GM18907 (cell line): ENCODE measurements around the gene SAFB2.

ENCODE experiments used
- ATAC-seq: cut with Tn5 transposase; IDR thresholded peaks from one replicate; pipeline ENCODE4 v1.9.1; 2021; ENCODE audit warnings: mild to moderate bottlenecking, moderate library complexity; ENCODE audit not compliant: unreplicated experiment

SAFB2 gene

DNA sequence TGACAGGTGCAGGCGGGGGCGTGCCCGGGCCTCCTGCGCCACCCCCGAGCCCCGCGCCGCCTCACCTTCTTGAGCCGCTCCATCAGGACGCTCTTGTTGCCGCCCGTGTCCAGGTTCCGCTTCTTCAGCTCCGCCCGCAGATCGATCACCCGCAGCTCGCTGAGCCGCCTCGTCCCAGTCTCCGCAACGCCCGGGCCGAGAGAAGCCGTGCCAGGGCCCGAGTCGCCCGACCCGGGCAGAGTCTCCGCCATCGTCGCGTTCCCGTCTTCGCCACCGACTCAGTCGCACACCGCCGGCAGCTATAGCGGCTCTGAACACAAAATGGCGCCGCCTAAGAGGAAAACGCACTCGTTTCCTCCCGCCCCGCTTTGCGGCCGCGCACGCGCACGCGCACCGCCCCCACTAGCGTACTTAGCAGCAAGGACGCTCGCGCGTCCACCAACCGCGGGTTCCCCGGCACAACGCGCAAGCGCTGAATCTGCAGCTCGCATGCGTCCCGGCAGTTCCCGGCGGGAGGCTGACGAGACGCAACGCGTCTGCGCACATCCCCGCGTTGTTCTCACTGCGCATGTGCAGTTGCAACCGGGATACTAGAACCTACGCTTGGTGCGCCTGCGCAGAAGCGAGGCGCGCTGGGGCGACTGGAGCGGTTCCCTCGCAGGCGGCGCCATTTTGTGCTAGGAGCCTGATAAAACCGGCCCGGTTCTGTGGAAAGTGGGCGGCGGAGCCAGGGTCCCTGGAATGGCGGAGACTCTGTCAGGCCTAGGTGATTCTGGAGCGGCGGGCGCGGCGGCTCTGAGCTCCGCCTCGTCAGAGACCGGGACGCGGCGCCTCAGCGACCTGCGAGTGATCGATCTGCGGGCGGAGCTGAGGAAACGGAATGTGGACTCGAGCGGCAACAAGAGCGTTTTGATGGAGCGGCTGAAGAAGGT lies at the start of gene SAFB2, which contains the start of gene SAFB:
Gene SAFB2 (minus strand): TSS at position 312 of the 932 bp plus-strand sequence. CDS start 61 bp downstream, at position 251.
Gene SAFB (plus strand): TSS at position 619 of the 932 bp plus-strand sequence. CDS start 123 bp downstream, at position 742.
- ATAC-seq = peak; percentile 73

- ATAC-seq = no peak
Observed at GRCh38 chr19:5671600-5671999, 49.0 kb upstream of the SAFB2 start.

GRCh38 chr19:5669212-5669611 lies 46.6 kb upstream of the SAFB2 start:
- no peak for ATAC-seq

DNA sequence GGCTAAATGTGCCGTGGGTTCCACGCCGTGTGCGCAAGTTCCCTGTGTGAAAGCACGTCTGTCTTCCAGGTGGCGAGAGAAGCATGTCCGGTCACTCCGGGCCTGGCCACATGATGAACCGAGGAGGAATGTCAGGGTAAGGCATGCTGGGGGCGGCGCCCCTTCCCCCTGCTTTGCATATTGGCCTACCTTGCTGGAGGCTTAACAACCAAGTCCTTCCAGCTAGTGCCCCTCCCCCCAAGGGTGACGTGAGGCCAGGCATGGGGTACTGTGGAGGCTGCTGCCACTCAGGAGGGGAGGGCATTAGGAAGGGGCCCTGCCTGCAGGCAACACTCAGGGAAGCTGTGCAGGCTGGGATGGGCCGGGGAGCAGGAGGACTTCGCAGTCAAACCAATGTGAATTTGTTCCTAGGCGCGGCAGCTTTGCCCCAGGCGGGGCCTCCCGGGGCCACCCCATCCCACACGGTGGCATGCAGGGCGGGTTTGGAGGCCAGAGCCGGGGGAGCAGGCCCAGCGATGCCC lies 45.2 kb upstream of the SAFB2 start:
- no peak for ATAC-seq

DNA sequence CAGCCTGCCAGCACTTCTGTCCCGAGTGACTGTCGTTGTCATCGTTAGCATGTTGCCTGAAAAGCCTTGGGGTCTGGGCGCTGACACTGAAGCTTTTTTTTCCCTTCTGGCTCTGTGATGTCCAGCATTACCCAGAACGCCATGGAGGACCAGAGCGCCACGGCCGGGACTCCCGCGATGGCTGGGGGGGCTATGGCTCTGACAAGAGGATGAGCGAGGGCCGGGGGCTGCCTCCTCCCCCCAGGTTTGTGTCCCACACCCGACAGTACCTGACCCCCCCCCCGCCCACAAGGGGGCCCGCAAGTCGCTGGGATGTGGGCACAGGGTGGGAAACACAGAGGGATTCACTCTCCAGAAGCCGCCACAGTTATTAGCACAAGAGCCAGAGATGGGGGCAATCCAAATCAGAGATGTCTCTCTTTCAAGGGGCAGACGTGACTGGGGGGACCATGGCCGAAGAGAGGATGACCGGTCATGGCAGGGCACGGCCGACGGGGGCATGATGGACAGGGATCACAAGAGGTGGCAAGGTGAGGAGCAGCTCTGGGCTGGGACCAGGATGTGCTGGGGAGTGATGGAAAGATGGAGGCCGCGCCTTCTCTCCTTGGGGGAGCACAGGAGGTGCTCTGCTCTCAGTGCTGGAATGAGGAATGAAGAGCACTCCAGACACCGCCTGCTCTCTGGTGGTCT lies 44.5 kb upstream of the SAFB2 start:
- ATAC-seq = no peak

DNA sequence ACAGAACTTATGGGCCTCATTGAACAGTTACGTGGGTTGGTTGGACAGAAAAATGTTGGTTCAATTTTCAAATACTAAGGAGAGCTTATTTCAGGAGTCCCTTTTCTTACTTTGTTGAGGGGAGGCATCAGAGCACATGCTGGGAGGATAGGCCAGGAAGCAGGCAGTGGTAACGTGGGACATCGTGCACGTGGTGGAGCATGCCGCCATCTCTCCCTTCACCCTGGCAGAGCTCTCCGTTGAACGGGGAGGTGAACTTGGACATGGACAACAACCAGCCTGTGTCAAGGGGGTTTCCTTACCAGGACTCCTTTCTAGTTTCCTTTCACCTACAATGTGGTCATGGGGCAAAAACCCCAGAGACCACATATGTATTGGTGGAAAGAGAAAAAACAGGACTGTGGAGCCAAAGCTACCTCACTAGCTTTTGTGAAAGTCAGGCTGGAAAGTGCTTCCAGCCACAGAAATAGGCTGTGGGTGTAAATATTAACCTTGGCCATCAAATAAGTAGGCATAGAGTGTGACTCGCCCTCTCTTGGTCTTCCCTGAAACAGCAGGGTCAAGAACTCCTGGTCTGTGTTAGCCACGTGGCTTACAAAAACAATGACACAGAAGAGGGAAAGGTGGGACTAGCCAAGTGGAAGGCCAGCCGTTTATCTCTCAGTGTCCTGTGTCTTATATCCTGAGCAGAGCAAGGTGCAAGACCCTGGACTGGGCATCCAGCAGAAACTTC lies 43.4 kb upstream of the SAFB2 start:
- peak; percentile 56 for ATAC-seq

DNA sequence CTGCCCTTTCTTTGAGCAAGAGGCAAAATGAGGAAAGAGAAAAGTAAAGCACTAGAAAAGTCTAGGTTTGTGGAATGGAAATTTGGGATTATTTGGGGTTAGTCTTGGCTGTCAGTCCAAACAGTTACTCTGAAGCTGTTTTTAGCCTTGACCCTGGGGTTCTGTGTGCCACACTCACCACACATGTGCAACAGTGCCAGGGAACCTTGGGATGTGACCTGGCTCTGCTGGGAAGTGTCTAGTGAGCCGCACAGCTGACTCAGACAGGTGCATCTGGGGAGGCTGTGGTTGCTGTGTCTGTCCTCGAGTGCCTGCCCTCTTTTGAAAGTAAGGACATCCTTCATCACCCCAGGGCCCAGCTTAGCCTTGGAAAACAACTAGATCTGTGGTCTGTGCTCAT lies 41.9 kb upstream of the SAFB2 start:
- ATAC-seq = no peak

DNA sequence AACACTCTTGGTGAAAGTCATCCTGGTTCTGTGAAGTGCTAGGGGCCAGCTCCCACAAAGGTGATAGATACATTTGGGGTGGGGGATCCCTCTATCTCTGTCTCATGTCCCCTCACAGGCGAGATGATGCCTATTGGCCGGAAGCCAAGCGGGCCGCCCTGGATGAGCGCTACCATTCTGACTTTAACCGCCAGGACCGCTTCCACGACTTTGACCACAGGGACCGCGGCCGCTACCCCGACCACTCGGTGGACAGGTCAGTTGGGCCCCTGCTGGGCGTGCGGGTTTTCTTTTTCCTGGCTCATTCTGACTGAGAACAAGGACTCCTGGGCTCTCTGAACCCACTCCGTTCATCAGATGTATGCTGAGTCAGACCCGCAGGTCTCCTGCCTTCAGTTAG lies 41.3 kb upstream of the SAFB2 start:
- no peak for ATAC-seq

DNA sequence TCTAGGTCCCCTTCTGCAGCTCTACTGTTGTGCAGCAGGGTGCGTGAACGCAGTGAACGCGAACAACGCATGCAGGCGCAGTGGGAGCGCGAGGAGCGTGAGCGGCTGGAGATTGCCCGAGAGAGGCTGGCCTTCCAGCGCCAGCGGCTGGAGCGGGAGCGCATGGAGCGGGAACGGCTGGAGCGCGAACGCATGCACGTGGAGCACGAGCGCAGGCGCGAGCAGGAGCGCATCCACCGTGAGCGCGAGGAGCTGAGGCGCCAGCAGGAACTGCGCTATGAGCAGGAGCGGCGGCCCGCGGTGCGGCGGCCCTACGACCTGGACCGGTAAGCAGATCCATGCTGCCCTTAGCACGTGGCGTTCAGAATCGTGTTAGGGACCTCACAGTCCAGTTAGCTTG lies 38.9 kb upstream of the SAFB2 start:
- ATAC-seq = no peak

DNA sequence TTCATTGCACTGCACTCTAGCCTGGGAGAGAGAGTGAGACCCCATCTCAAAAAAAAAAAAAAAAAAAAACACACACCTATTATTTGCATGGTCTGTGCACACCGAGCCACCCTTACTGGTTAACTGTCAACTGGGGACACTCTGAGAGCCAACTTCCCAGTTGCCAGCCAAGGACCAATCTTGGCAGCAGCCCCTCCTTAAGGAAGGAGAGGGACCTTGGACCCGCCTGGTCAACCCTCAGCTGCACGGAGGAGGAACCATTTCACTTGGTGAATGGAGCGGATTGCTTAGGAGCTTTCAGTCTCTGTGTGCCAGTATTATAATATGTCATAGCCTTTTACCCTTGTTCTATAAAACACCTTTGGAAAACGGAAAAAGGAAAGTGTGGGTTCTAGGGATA lies 32.8 kb upstream of the SAFB2 start:
- no peak for ATAC-seq

GRCh38 chr19:5654931-5655330 lies 32.4 kb upstream of the SAFB2 start:
- no peak for ATAC-seq

DNA sequence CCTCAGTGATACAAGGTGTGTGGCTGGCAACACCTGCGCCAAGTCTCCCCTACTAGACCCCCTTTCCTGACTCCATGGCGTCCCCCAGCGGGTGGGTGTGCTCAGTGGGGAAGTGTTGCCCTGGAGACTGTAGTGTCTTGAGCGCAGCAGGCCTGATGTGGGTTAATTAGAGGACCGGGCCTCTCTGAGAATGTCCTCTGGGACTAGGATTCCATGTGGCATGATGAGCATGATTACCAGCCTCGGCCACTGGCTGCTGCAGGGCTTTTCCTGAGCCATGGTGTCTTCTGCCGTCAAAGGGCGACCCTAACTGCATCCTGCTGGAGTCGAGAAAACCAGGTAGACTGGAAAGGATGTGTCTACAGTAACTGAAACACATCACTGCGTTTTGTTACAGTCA lies 29.7 kb upstream of the SAFB2 start:
- no peak for ATAC-seq

DNA sequence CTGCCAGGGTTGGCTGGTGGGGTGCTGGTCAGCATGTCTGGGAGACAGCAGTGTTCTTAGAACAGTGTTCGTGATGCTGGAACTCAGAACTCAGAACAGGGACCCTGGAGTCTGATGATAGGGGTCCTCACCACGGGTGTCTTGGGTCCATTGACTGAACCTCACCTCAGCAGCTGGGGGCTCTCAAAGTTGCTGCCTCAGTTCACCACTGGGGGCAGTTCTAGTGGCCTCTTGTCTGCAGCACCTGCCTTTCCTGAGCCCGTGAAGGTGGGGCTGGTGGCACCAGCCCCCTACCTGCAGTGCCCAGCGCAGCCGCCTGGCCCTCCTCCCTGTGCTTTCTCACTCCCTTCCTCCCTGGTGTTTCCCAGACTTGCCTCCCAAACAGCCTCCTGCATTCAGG lies 28.8 kb upstream of the SAFB2 start:
- no peak for ATAC-seq

DNA sequence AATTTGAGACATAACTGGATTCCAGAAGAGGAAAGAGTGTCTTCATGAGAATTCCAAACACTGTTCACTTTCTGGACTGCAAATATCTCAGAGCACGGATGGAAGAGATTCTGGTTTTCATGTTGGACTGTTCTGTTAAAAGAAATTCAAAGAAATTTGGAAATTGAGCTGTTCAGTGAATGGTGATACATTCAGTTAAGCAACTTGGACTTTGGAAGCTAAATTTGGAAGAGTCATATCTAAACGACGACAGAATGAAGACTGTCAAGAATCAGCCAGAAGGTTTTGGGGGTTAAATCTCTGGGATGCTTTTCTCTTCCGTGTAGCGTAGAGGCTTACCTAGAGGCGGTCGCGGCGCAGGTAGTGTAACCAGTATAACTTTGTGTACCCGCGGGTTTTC lies 25.9 kb upstream of the SAFB2 start:
- no peak for ATAC-seq

DNA sequence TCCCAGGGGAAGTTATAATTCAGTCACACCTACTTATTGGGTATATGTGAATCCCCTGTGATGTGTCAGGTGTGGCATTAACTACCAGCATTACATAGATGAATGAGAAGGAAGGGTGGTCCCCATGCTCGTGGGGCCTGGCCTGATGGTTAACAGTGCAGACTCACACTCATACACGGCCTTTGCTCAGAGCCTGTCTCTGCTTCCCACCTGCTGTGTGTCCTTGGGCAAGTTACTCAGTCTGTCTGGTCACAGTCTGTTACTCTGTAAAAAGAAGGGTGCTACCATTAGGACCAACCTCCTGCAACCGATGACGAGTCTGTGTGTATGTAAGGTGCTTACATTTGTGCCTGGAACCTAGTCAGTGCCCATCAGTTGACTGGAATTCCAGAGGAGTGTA lies 24.1 kb upstream of the SAFB2 start:
- ATAC-seq = no peak

DNA sequence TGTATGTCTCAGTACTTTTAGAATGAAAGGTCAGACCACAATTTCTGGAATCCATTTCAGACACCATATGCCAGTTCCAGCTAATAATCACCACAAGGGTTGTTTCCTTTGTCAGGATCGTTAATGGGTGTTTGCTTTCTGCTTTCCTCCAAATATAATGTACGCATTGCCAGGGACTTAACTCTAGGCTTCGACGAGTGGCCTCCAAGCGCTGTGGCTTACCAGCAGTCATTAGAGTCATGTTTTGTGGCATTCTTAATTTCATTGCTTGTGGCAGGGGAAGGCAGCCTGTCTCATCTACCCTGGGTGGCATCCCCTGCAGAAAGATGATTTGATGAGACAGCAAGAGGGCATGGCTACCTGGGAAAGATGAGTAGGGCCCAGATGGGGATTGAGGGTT lies 22.8 kb upstream of the SAFB2 start:
- no peak for ATAC-seq

GRCh38 chr19:5644037-5644436 lies 21.5 kb upstream of the SAFB2 start:
- ATAC-seq = no peak

DNA sequence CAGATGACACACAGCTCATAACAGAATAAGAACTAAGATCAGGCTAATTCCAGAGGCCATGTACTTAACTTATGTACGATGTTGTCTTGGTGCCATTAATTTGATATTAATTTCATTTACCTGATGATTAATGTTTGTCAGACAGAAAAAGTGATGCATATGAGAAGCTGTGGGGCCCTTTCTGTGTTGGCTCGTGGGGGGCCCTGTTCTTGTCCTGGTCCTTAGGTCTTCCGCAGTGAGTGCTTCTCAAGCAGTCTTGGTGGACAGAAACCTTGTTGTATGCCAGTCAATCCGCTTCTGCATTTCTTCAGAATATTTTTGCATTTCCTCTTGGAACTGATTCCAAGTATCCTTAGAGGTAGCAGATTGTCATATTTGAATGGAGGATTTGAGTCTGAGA lies 20.5 kb upstream of the SAFB2 start:
- ATAC-seq = no peak

DNA sequence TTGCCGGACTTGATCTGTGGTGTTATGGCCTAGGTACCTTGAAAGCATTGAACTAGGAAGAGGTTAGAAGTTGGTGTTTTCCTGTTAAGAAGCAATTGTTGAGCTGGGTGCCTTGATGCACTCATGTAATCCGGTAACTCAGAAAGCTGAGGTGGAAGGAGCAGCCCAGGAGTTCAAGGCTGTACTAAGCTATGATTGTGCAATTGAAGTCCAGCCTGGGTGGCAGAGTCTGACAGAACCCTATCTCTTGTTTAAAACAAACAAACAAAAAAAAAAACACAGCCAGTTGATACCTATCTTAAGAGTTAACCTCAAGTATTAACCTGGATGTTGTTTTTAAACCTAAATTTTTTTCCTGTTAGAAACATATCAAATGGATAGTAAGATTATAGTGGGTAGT lies 19.6 kb upstream of the SAFB2 start:
- no peak for ATAC-seq

GRCh38 chr19:5641171-5641570 lies 18.6 kb upstream of the SAFB2 start:
- no peak for ATAC-seq

- no peak for ATAC-seq
Observed at GRCh38 chr19:5637971-5638370, 15.4 kb upstream of the SAFB2 start.
